HG02852 (cell line): Measurements from ENCODE around the gene RGS16.
A peak's percentile ranks its signal among the peaks of the same experiment; 100 is the strongest.

Source experiments
- ATAC-seq: cut with Tn5 transposase; IDR thresholded peaks from one replicate; pipeline ENCODE4 v1.9.1; 2021; ENCODE audit warnings: mild to moderate bottlenecking, moderate library complexity; ENCODE audit not compliant: unreplicated experiment

The RGS16 gene

GRCh38 chr1:182610606-182611194 lies 6.5 kb upstream of the RGS16 start:
- no peak for ATAC-seq

DNA sequence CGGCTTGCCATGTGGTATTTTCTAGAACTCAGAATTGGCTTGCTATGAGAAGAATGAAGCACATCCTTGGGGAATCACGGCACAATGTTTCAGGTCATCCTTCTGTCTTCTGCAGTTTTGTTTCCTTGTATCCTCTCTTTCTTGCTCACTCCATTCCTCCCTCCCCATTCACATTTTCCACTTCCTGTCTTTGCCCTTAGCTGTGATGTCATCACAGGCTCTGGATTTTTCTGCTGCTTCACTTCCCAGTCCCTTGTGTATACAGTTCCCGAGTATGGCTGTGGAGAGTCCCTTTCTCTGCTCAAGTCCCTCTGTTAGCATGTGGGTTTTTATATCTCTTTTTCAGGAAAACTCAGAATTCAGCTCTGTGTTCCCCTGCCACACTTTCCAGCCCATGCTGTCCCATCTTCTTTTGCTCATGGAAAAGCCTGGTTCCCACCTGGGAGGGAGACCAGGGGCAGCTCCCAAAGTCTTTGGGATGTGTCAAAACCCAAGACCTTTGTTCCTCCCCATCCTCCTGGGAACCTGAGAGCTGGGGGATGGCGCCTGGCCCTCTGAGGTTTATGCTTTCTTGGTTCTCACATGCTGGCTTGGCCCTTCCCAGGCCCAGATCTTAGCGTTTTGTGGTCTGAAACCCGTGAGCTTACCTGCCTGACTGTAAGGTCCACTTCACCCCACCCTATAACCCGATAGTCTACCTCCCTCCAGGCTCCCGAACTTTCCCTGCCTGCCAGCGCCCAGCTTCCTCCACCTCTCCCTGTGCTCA lies 4.8 kb upstream of the RGS16 start:
- no peak for ATAC-seq

- no peak for ATAC-seq
Measured at GRCh38 chr1:182608236-182608635, 4.0 kb upstream of the RGS16 start.

- no peak for ATAC-seq
Measured at GRCh38 chr1:182607566-182607965, 3.4 kb upstream of the RGS16 start.

- ATAC-seq = peak; percentile 18
Measured at GRCh38 chr1:182603646-182604174, 479 bp downstream of the RGS16 start.

DNA sequence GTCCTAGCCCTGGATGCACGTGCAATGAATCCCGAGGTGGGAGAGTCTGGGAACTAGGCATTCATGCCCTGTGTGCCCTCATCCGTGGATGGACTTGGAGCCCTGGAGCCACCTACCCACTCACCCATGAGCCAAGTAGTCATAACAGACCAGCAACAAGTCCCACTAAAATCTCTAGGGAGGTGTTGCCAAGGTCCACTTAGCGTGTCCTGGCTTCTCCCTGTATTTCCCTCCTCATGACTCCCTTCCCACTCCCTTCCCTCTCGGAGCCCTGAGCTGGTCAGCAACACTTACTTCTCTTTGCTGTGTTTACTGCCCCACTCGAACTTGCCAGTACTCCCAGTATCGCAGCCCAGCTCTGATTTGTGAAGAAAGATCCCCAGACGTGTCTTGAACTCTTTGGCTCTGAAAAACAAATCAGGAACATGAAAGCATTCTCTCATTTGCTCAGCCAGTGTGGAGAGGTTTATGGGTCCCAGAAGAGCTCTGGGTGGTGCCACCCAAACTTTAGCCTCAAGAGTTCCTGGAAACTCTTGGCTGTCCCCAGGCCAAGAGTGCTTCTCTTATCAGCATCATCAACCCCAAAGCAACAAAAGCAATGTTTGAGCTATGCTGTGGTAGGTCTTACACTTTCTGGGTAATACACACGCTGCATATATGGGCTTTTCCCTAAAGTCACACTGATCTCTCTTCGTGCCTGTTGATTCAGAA lies 1.1 kb downstream of the RGS16 start:
- ATAC-seq = no peak

DNA sequence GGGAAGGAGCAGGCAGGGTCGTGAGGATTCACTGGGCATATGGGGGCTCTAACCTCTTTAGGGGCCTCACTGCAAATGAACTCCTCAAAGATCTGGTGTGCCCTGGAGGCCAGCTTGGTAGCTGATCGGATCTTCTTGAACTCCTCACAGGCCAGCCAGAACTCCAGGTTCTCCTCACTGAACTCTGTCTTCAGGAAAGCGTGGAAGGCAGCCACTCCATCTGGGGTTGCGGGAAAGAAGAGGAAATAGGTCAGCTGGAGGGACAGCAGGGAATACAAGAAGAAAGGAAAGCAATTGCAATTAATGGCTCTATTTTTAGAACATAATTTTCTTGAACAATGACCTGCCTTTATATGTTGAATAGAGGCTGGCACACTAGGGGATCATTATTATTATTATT lies 2.3 kb downstream of the RGS16 start:
- no peak for ATAC-seq

- no peak for ATAC-seq
Measured at GRCh38 chr1:182601416-182601786, 2.8 kb downstream of the RGS16 start.

GRCh38 chr1:182600745-182601415 lies 3.3 kb downstream of the RGS16 start:
- ATAC-seq = no peak

- no peak for ATAC-seq
Measured at GRCh38 chr1:182600036-182600713, 4.0 kb downstream of the RGS16 start.

DNA sequence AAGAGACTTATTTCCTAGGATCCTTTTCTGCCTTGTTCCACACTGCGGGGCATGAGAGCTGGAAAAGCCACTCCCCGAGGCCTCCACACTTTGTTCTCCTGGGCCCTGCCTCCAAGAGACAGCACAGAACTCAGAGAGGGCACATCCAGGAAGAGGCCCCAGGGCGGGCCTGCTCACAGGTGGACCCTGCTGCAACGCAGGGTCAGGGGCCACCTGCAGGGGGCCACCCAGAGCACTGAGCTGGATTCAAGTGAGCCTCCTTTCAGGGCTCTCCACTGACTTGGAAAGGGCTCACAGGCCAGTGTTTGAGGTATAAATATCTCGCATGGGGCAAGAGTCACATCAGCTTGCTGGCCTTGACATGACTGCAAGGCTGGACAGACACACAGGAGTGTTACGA lies 4.8 kb downstream of the RGS16 start:
- ATAC-seq = no peak

DNA sequence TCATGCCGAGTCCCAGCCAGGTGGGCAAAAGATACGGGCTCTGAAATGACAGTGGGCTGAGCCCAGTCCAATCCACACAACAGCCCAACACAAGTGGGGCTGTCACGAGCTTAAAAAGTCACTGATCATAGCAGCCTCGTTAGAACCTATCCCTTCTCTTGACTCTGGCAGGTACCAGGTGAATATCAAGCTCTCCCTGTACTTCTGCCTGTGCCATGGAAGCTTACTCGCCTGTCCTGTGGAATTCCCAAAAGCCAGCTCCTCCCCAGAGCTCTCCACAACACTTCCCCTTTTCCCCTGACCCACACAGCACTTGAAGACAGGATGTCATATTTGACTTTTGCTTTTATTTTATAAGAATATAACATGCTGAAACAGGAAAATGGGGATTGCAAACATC lies 5.9 kb downstream of the RGS16 start:
- ATAC-seq = no peak

- ATAC-seq = no peak
Measured at GRCh38 chr1:182596934-182597333, 7.3 kb downstream of the RGS16 start.

GRCh38 chr1:182595641-182596240 lies 8.4 kb downstream of the RGS16 start:
- ATAC-seq = no peak

DNA sequence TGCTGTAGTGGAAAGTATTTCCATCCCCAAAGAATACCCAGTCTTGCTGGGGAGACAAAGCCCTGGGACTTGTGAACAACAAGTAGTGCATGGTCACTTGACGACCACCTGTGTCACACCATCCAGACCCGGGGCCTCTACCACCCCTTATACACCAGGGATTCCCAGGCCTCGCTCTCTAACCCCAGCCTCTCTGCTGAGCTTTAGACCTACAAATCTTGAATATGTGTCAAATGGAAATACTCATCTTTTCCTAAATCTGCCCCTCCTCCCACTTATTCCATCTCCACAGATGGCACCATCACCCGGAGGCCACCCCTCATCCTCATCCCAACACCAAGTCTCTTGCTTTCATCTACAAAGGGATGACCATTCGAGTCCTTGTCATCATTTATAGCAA lies 14.3 kb downstream of the RGS16 start:
- no peak for ATAC-seq

DNA sequence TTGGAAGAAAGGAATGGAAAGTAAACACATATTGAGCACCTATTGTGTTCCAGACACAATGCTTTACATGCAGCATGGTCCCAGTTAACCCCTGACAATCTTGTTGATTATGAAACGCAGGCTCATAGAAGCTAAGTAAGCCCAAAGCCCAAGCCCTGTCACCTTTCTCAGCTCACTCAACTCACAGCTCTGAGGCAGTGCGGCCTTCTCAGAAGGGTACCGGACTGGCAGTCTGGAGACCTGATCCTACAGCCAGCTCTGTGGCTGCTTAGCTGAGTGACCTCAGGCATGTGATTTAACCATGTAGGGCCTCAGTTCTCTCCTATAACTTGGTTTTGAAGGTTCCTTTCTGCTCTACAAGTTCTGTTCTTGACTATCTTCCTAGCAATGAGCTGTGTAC lies 14.7 kb downstream of the RGS16 start:
- ATAC-seq = no peak

GRCh38 chr1:182588500-182589396 lies 15.4 kb downstream of the RGS16 start, which contains the start of gene RNASEL:
Gene RNASEL (minus strand): TSS chr1:182589256. CDS start chr1:182586806, 2,450 bp downstream.
- ATAC-seq = peak; percentile 89

DNA sequence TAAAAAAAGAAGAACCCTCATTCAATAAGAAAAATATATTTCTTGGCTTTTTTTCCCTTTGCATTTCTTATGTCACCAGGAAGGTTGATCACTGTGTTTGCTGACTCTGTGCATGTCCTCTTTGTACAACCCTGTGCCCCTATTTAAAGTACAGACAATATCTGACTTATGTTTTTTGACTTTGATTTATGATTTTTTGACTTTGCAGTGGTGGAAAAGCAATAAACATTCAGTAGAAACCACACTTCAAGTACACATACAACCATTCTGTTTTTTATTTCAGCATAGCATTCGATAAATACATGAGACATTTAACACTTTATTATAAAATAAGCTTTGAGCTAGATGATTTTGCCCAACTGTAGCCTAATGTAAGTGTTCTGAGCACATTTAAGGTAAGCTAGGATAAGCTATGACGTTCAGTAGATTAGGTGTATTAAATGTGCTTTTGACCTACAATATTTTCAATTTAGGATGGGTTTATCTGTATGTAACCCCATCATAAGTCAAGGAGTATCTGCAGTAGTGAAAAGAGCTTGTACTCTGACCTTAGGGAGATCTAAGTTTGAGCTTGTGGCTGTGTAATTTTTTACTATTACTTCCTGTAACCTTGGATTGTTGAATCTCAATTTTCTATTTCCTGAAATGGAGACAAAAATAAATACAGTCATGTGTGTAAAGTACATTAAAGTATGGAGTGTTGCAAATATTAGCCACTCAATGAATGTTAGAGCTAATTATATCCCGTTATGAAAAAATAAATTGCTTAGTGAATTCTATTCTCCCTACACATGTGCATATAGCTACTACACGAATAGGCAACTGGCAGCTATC lies 16.3 kb downstream of the RGS16 start:
- ATAC-seq = peak; percentile 17
